Stimulated activated CD8-positive, alpha-beta memory T cell treated with anti-CD3 and anti-CD28 coated beads, Interleukin-4, amount 100 ng/mL, for 4 hours (primary cell): ENCODE data around the gene PIGU.

Source experiments
- DNase-seq, 2 donors: peaks; one replicate each; pipeline ENCODE4 v3.0.0-alpha.2; 2020; ENCODE audit warnings: low read depth in 2 of 2, low spot score in 1 of 2

PIGU gene

DNA sequence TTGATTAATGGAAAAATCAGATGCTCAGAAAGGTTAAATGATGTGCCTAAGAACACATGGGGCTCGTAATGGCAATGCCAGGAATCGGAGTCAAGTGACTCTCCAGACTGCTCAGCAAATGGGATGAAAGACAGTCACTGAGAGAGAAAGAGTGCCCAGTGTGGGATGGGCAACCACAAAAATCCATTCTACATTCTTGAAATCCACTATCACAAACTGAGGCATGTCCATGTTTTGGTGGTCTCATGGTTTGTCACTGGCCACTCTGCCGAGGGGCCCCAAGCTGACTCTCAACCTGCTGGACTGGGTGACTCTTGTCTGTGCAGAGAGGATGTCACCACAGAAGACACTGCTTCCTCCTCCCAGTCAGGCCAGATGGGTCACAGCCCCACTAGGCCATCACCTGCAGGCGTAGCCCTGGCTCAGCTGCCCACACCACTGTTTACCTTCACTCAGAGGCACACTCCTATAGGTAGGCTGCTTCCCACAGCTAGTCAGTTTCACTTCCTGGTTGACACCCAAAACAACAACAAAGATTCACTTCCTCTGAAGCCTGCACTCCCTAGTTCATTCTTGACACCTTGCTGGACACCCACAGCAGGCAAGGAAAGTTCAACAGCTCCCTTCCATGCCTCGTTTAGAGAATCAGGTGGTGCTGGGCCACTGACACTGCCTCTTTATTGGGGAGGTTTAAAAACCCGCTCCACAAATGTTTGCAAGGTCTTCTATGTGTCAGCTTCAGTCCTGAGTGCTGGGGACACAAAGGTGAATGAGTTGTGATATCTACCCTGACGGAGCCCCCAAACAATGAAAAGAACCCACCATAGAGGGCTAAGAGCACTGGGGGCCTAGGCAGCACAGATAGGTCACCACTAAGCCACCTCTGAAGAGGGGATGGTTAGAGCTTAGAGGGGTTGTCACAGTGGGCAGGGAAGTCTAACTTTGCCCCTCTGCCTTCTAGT is 96.6 kb downstream of the PIGU start:
- DNase-seq: no peak

DNA sequence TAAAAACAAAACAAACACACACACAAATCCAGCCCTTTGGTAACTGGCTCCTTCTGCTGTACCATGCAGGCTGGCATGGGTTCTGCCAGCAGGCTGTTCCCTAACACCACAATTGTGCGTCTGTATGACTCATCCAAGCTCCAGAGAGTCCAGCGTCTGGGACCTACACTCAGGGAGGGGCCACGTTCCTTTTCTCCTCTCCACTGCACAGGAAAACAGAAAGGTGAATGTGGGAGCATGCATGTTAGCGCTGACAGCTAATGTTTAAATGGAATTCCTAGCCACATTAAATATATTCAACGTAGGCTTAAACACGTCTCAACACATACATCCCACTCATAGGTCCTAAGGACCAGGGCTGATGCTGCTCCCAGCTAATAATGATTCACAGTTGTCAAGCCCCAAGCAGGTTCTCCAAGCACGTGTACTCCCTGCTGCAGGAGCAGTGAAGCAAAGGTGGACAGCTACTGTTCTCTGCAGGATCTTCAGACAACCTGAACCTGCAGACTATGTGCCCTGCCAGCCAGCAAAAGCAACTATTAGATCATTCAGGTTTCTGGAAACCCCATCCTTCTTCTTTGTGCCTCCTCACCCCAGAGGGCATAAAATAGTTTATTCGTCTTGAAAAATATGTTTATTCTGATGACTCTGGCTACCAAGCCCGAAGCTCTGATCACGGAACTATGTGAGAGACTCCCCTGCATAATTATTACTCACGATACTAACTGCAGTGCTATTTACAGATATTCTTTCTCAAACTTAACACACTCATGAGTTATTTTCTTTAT is 97.5 kb downstream of the PIGU start:
- DNase-seq: no peak

DNA sequence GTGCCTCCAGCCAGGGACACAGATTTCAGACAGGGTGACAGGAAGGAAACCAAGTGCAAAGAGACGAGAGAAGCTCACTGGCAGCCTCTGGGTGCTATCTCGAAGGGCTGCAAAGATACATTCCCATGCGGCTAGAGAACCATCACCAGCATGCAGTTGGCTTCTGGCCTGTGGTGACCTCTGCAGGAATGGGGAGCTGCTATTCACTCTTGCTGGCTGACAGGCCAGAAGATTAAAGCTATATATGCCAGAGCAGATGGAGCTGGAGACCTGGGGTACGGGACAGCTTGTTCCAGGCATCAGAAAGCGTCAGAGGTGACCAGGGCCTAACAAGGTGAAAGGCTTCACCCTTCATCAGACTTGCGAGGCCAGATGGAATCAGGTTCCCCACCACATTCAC is 98.4 kb downstream of the PIGU start:
- DNase-seq: no peak

DNA sequence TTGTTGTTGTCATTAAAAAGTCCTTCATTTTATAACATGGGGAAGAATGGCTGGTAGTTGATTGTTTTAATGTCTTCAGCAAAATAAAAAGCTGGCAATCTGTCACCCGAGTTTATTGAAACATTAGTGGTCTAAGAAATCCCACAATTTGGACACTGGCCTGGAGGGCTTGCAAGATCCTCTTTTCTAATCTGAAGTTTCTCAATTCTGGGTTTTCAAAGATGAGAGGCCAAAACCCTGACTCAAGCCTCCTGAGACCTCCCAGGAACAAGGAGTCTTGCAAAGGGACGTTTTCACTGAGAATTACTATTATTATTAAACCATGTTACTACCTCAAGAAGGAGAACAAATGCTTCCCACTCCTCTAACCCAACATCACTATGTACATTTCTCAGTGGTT is 98.9 kb downstream of the PIGU start:
- no peak for DNase-seq

DNA sequence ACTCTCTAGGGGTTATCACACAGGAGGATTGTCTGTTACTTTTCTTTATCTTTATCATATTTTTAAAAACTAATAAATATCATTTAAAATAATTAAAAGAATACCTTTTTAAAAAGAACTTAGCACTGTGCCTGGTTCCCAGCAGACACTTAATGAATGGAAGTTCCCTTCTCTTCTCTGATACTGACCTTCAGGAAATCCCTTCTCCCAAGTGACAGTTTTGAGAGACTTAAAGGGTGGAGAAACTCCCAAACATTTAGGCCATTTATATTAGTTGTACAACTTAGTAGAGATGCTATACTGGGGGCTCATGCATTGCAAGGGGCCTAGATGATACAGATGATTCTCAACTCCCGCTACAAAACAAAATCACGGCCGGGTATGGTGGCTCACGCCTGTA is 99.8 kb downstream of the PIGU start:
- no peak for DNase-seq

DNA sequence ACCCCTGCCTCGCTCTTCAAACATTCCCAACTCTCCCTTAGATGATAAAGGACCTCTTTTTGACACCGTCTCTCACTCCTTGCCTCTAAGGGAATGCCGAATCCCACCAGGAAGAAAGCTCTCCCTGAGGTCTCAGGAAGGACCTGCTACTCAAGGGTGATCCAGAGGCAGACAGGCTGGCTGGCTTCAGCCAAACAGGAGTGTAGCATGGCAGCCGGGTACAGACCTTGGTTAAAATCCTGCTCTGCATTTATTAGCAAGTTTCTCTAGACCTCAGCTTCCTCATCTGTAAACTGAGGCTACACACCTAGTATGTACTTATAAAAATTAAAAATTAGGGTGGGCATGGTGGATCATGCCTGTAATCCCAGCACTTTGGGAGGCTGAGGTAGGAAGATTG is 101.1 kb downstream of the PIGU start:
- DNase-seq: no peak

DNA sequence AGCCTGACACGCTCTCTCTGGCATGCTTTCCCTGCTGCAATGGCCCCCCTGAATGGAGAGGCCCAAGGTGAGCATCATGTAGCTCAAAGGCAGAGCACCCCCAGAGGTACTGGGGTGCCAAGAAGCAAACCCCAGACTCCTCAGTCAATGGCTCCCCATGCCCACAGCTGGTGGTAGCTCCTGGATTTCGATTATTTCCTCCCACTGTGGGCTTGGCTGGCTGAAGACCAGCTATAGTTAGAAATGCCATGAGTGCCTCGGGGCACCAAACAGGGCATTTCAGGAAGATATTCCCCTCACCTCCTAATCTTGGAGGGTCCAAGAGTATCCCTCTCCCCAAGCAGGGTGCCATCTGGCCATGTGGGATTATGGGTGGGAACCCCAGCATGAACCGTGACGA is 101.6 kb downstream of the PIGU start:
- no peak for DNase-seq

DNA sequence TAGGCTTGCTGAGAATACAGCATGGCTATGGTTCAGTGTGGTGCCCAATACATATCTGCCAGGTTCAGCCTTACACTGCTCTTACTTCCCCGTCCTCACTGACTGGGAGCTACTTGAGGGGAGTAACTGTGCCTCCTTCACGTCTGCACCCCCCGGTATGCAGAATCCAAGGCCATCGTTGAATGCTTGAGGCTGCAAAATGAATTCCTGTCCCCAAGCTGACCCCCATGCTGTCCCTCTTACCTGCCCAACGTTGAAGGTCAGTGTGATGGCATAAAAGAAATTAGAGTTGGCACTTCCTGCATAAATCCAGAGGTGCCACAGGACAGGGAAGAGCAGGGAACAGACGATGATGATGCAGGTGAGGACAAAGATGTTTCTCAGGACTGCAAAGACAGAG is 102.0 kb downstream of the PIGU start:
- no peak for DNase-seq

DNA sequence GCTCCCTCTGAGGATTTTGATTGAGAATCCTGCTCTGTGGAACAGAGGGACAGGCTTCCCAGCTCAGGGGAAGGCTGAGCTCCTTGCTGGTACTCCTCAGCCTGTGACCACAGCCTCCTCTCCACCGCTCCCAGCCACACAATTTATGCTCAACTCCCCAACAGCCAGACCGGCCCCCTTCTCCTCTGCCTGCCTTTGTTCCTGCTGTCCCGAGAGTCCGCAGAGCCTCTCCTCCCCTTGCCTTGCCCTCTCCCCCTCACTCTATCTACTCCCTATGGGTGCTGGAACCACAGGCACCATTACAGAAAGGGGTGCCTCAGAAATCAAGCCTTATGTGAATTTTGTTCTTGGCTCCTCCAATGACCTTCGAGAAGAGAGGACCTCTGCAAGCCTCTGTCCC is 102.5 kb downstream of the PIGU start:
- no peak for DNase-seq

DNA sequence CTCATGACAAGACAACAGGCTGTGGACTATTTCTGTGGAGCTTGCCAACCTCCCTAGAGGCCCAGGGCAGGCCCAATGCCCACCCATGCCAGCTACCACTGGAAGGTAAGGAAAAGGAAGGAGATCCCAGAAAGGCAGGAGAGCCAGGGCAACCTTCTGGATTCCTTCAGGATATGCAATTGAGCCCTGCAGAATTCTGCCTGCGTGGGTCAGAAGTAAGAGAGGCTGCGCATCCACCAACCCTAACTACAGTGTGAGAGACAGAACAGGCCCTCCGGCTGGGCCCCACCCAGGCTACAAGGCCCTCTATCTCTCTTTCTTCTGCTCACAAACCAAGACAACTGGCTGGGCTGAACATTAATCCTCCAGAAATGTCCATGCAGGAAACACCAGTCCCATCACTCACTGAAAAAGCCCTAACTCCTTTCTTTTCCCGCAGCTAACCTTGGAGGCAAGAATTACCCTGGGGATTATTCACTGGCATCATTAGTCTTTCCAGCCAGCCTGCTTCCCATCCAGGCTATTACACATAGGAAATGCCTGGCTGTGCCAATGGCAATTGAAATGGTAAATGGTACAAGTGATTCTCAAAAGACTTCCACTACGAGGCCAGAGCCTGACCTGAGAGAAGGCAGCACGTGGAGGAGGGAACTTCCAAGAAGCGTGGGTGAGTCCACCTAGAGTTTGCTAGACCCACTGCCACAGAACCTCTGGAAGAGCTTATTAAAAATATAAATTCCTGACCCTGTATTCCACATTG is 103.2 kb downstream of the PIGU start:
- no peak for DNase-seq

DNA sequence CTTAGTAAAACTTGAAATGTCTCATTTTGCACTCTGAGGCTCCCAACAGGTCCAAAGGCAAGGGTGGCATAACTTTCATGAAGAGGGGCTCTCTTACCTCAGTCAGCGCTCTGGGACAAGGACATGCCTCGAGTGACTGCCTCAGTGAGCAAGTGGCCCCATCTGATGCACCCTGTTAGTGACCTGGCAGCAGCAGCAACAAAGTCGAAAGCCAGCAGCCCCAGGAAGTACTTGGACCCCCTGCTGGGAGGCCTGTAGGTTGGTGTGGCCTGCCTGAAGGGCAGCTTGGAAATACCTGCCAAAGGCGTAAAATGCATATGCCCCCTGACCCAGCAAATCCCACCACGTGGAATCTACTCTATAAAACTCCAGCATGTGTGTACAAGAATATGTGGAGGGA is 105.1 kb downstream of the PIGU start:
- DNase-seq: no peak

DNA sequence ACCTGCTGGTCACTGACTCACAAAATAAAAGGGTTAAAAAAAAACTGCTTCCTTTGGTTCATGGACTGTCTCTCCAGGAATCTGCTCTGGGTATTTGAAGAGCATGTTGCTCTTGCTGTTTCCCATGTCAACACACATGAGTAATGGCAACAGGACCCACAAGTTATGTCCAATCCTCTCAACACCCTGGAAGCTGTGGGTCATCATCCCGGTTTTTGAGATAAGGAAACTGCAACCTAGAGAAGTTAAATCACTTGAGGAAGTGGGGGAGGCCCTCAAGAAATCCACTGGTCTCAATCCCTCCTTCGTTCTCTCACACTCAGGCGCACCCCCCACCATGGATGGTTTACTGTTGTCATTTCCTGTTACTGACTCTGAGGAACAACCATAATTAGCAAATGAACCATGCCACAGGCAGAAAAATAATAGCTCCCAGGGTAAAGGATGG is 106.0 kb downstream of the PIGU start:
- no peak for DNase-seq

DNA sequence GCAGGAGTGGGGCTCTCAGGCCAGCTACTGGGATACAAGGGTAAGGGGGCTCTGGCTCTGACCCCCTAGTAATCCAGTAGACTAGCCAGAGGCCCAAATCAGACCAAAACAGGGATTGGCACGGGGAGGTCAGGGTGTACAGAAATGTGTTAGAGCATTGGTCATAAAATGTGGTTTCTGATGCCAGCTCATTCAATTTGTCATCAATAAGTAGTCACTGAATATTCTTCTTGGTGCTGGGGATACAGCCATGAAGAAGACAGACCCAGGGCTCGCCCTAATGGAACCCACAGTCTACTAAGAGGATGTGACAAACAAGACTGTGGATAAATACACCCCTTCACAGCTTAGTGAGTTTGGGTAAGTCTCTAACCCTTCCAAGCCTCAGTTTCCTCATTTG is 107.3 kb downstream of the PIGU start:
- no peak for DNase-seq

DNA sequence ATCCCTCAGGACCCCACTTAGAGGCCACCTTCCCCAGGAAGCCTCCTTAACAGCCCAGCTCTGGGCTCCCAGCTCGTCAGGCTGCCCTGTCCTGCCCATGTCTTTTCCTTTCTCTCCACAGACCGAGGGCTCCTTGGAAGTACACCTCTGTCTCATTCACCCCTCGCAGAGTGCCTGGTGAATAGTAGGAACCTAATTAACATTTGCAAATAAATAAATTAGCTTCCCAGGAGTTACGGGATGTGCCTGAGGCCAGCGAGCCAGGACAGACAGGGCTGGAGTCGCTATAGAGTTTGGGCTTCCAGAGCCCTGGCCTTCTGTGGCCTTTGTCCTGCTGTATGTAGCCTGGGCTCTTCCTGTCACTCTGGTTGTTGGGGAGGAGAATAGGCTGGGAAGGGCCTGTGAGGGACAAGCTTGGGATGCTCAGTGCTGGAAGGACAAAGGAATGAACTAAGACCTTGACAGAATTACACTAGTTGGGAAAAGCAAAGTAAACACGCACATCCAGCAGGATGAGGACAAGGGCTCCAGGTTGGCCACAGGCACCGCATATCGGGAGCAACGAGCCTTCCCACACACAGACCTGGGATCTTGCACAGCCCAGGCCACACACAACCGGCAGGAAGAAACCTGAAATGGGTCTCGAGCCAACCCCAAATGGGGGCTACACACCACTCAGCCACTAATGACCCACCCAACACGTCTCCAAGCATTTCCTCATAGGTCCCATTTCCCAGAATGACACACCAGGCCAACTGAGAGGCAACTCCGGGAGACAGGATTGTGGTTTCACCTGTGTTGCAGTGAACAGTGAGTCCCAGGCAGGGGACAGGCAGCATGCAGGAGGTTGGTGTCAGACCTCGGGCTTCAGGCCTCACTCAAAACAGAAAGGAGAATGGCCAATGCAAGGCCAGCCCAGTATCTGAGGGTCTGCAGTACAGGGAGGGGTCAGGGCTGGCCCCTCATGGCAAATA is 108.7 kb downstream of the PIGU start:
- no peak for DNase-seq

DNA sequence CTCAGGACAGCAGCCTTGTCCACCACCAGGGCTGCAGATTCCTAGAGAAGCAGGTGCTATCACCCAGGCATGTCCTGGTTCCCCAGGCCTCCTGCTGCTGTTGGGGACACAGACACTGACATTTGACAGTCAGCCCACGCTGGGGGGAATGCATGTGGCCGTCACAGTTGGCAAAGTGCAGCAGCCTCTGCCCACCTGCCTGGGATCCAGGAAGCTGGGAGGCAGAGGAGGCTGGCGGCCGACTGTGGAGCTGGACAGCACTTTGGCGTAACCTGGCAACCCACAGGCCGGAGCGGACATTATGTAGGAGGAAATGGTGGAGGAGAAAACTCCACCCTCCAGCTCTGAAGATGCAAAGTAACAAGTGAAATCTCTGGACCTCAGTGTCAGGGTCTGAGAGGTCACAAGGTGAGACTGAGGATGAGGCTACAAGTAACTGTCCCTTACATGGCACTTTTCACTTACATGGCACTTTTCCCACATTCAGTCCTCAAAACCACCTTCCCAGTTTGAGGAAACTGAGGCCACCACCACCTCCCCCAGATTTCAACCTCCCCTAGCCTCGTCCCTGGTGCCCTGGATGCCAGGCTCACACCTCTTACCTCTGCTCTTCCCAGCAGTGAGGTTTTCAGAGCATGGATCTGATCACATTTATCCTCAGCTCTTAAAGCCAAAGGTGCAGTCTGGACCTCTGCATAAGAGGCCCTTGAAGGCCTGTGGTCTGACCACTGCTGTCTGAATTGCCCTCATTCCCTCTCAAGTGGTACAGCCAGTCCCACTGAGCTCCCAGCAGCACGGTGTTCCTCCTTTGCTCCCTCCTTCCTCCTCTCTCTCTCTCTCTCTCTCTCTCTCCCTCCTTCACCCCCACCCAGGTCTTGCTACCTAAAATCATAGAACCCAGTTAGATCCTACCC is 109.7 kb downstream of the PIGU start:
- DNase-seq: no peak

DNA sequence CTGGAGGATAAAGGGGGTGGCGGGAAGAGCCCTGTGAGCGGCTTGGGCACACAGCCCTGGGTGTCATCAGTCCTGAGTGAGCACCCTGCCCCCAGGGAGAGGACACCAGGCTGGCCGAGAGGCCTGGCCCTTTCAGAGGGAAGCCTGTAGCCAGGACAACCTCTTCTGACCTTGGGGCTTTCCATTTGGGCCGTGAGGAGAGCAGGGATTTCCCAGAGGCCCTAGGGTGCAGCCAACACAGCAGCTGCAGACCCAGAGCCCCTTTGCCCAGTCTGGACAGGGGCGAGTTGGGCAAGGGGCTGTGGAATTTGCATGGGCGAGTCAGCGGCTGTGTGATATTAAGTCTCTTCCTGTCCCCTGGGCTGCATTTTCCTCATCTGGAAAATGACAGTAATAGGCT is 112.1 kb downstream of the PIGU start:
- no peak for DNase-seq

DNA sequence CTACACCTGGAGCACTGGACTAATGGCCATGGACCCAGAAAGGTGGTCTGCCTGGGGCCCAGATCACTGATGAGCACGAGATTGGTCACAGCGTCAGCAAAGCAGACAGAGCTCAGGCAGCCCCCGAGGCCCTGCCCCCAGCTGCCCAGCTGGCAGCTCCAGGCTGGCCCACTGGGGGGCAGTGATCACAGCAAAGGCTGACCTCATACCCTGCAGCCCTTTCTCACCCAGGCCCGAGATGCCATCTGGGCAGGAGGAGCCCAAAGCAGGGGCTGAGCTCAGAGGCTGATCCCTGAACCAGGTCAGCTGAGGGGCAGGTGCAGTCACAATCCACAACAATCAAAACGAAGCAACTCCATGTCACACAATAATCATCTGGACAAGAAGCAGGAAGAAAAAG is 114.3 kb downstream of the PIGU start:
- no peak for DNase-seq

DNA sequence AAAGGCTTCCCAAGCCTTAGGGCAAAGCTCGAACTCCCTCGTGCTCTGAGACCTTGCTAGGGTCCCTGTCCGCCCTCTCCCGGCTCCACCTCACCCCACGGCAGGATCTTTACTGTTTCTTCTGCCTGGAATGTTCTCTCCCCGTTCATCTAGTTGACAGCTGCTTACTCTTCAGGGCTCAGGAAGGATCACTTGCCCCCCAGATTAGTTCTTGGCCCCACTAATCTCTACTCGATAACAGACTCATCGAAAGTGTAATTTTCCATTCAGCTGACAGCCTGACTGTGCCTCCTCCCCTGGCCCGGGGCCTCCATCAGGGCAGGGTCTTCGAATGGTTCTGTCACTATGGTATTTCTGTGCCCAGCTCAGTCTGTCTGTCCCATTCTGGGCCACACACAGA is 115.2 kb downstream of the PIGU start:
- no peak for DNase-seq

DNA sequence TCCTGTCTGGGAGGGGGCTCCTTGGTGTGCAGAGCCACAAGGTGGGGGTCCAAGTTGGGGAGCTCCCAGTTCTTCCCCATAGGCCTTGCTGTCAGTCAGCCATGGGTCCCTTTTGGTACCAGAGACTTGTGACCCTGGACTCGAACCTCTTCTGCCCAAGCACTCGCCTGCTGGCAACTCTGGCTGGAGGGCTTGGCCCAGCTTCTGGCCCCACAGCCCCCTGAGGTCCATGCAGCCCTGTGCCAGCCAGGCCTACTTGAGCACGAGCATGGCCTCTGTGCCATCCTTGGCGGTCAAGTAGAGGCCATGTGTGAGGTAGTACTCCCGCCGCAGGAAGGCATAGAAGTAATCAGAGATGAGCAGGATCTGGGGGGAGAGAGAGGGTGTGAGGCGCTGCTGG is 116.3 kb downstream of the PIGU start:
- no peak for DNase-seq
